GM12801 (cell line): ENCODE results near the gene DDIAS.

Source experiments
- TF ChIP-seq, protein P1 (sequence below): IDR thresholded peaks from one replicate; pipeline ENCODE4 v1.5.1; 2011; ENCODE audit warnings: control low read depth; ENCODE audit not compliant: insufficient read length; ENCODE audit errors: extremely low read depth

DDIAS gene

DNA sequence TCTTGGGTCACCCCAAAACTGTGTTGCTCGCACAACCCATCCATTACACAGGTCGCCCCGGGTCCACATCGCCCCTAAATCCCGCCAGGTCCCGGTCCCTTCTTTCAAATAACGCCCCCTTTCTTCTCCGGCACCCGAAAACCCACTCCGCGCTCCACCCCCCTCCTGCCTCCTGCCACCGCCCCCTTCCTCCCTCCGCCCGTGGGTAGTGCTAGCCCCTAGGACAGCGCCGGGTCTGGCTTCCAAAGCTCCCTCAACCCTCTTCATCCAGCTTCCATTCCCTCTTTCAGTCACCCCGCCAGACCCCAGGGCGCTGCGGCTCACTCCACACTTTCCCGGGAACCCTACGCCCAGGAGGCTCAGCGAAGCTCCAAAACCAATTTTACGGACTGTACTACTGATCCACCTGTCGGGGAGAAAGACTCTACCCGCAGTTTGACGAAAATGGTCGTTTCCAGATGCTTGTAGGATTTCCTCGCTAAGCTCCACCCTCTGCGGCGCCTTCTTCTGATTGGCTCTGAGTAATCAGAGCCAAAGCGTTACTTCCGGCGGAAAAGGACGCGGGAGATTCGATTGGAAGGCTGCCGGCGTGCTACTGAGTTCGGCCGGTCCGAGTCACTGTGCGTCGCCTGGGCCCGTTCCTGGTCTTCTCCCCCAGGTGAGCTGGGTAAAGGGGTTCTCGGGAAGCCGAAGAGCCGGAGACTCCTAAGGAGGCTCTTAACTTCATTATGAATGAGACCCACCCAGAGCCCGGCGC, at the start of gene DDIAS:
DDIAS (plus strand) TSS at position 572 of the 757 bp plus-strand sequence. CDS start 13,003 bp downstream, outside the sequence.
- TF ChIP-seq, protein P1, sequence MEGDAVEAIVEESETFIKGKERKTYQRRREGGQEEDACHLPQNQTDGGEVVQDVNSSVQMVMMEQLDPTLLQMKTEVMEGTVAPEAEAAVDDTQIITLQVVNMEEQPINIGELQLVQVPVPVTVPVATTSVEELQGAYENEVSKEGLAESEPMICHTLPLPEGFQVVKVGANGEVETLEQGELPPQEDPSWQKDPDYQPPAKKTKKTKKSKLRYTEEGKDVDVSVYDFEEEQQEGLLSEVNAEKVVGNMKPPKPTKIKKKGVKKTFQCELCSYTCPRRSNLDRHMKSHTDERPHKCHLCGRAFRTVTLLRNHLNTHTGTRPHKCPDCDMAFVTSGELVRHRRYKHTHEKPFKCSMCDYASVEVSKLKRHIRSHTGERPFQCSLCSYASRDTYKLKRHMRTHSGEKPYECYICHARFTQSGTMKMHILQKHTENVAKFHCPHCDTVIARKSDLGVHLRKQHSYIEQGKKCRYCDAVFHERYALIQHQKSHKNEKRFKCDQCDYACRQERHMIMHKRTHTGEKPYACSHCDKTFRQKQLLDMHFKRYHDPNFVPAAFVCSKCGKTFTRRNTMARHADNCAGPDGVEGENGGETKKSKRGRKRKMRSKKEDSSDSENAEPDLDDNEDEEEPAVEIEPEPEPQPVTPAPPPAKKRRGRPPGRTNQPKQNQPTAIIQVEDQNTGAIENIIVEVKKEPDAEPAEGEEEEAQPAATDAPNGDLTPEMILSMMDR: no peak

GRCh38 chr11:82854242-82854641, 47.3 kb upstream of the DDIAS start:
- TF ChIP-seq, protein P1: no peak

GRCh38 chr11:82855616-82856015, 45.9 kb upstream of the DDIAS start:
- TF ChIP-seq, protein P1: no peak

- TF ChIP-seq, protein P1: no peak
Measured at GRCh38 chr11:82857145-82857544, 44.4 kb upstream of the DDIAS start.

- TF ChIP-seq, protein P1: no peak
Measured at GRCh38 chr11:82858133-82858532, 43.4 kb upstream of the DDIAS start.

DNA sequence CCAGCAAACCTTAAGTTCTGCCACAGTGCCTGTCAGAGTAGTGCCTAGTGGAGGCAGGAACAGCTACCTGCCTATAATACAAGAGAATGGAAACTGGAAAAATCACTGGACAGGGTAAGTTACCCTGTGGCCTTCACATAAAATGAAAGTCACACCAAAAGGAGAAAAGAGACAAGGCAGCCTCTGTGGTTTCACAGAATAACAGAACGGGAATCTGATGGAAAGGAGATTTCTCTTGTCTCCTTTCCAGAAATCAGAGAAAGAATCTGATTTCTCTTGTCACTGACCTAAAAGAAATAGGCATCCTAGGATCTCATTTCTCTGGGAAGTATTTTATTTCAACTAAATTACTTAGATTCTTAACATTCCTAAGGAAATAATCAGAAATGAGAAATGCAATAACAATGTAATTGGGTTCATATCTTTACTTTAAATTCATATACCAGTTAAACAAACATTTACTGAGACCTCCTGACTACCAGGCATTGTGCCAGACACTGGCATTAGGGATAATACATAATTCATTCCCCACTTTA, 42.9 kb upstream of the DDIAS start:
- TF ChIP-seq, protein P1: no peak

- TF ChIP-seq, protein P1: no peak
Measured at GRCh38 chr11:82859750-82860149, 41.8 kb upstream of the DDIAS start.
